ENCODE results near the gene IFNAR2.
A peak's percentile ranks its signal among the peaks of the same experiment; 100 is the strongest.

IFNAR2 gene

DNA sequence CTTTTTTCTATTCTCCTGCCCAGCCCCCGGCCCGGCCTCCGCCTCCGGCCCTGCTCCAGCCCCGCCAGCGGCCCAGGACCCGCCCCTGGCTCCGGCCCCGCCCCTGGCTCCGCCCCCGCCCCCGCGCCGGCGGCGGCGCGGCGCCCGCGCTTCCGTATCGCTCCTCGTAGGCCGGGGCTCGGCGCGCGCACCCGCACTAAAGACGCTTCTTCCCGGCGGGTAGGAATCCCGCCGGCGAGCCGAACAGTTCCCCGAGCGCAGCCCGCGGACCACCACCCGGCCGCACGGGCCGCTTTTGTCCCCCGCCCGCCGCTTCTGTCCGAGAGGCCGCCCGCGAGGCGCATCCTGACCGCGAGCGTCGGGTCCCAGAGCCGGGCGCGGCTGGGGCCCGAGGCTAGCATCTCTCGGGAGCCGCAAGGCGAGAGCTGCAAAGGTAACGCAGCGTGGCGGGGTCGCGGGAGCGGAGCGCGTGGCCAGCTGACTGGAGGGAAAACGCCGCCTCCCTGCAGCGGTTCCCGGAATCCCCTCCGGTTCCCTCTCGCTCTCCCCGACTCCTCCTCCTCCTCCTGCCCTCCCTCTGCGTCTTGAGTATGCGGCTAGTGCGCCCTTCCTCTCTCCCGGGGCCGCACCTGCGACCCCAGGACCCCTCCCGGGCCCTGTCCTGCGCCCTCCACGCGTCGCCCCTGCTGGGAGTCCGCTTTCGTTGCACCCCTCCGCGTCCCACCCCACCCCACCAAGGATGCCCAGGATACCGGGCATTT is at the start of gene IFNAR2:
Gene IFNAR2 (plus strand): TSS at position 155 of the 761 bp plus-strand sequence. CDS start 11,985 bp downstream, outside the sequence.
- DNase-seq, result peak; percentile 91

DNA sequence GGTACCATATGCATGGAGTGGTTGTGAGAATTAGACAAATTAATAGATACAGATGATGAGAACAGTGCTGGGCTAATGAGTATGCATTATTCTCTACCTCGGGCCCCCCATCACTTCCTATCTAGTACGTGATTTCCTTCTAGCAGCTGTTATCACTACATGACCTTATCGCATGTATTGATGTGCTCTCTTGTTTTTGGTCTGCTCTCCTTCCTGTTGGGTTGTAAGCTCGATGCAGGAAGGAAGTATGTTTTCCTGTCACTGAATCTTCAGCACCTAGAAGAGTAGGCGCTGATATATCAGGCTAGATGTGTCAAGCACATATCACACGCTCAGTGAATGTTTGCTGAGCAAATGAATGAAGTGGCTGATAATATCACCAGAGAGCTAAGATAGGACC is 43.9 kb upstream of the IFNAR2 start:
- DNase-seq, result no peak

DNA sequence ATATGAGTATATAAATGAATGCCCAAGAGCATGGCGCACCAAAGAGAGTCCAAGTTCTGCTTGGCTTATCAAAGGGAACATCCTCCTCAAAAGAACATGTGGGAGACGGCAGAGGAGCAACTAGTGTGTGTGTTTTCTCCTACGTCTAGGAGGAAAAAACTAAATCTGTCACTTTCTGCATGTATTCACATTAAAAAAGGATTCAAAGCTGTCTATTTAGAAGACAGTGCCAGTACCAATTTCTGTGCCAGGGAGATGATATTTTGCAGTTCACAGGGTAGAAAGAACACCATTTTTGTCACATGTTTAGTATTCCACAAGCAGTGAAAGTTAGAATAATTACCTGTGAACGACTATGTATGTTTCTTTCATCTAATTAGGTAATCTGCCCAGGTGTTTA is 42.5 kb upstream of the IFNAR2 start:
- no peak for DNase-seq

DNA sequence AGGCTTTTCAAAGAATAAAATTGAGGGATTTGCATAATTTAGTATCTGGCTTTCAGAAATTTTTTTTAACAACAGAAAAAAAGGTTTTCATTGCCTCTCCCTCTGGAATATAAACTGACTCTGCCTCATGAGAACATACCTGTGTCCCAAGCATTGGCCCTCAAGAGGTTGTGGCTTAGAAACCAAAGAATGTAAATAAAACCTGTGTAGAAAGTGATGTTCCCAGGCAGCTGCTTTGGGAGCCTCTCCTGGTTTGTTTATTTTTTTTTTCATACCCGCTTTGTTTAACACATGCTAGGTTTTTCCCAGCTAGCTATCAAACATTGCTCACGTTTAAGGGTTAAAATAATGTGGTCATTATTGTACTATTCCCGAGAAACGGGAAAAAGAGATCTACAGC is 40.5 kb upstream of the IFNAR2 start:
- no peak for DNase-seq

DNA sequence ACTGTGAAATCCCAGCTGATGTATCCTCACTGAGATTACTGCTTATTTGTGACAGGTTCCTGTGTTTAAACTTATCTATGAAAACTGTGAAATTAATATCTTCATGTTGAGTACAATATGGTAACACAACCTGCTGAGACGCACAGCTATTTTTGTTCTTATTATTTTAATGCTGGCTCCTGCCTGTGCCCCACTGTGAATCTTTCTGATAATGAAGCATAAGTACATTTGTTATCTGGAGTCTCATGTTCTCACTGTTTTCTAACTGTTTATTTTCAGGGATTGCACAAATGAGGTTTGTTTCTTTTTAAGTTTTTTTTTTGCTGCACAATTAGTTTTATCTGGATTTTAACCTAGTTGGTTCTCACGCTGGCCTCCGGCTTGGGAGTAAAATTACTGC is 39.9 kb upstream of the IFNAR2 start:
- DNase-seq, result no peak

DNA sequence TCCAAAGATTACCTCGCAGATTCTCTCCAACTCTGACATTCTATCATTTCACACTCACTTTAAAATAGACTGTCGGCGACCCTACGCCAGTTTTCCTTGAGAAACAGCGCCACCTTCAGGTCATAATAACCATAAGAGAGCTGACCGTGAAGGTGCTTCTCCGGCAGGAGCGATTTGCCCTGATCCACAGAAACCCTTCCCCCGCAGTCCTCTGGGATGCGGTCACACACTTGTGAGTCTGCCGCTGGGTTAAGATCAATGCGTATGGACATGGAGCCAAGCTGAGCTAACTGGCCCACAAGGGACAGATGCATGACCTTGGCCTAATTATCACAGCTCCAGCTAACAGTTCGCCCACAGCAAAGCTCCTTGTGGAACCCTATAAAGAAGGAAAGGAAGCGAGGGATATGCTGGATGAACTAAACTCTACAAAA is 32.8 kb upstream of the IFNAR2 start:
- peak; percentile 88 for DNase-seq

DNA sequence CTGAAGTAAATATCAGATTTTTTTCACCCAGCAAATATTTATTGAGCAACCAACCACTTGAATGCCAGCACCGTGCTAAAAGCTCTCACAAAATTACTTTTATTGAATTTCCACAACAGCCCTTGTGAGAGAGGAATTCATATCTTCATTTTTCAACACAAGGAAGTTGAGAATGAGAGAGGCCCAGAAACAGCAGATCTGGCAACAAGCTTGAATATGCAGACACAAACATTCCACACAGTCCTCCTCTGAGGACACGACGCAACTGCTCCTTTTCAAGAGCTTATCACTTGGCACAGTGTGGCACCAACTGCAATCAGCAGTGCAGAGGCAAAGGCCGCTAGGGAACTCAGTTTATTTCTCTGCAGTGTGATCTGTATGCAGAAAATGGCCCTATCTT is 32.2 kb upstream of the IFNAR2 start:
- DNase-seq, result no peak

DNA sequence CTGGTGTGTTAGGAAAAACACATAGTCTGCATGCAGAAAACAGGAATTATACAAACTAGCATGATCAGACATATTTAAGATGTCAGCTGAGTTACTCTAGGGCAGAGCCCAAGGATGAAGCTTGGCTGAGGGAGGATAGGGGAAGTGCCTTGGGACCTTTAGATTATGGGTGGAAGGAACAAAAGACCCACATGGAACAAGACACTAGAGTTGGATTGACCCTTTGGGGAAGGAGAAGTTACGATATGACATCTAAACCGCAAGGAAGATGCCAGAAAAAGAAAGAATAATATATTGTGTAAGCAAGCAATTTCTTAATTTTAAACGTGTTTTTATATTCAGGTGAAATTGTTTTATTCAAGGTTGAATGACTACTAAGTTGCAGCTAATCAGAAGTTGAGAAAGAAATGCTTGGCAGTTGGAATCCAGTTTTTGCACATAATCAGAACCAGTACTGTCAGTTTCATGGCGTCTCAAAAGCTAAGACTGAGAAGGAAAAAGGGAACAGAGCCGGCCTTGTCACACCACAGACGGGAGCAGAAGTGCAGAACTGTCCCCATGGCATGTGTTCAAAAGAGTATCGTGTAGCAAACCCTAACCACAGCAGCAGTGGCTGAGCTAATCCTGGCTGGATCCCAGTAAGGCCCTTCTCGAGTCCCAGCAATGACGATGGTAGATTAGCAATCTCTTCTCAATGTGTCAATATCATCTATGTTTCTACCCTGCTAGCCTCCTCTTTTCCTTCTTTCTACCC is 31.2 kb upstream of the IFNAR2 start:
- no peak for DNase-seq

DNA sequence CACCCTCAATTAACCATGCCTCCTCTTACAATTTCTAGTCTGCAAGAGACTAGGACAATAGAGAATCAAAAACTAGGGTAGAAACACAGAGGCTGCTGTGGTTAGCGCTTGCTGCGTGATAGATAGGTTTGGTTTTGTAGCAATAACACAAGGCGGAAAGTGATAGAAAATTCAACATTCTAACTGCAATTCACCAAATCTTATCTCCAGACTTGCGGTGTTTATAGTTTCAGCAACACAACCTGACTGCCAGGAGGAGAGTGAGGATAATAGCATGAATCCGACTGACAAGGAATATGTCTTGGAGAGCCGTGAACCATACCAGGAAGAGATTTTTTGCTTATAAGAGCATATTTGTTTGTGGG is 30.7 kb upstream of the IFNAR2 start:
- DNase-seq, result no peak

DNA sequence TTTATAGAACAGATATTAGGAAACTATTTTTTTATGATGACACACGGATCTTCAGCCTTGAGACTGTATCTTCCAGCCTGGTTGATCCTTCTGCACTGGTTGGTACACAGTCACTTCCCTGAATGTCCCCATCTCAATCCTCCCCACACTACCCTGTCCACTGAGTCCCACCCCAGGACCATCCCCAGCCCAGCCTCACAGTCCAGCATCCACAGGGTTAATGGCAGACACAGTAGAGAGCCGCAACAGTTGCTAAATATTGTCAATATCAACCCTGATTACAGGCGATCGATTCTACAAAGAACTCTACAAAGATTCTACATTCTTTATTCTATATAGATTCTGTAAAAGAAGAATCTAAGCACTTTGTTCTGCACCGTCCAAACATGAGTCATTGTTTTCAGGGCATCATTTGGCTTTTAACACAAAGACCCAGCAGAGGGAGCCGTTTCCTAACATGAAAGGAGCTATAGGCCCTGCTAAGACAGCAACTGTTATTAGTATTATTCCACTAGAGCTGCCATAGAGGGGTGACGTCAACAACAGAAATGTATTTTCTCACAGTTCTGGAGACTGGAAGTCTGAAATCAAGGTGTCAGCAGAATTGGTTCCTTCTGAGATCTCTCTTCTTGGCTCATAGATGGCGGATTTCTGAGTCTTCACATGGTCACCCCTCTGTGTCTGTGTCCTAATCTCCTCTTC is 30.1 kb upstream of the IFNAR2 start:
- DNase-seq, result peak; percentile 81

DNA sequence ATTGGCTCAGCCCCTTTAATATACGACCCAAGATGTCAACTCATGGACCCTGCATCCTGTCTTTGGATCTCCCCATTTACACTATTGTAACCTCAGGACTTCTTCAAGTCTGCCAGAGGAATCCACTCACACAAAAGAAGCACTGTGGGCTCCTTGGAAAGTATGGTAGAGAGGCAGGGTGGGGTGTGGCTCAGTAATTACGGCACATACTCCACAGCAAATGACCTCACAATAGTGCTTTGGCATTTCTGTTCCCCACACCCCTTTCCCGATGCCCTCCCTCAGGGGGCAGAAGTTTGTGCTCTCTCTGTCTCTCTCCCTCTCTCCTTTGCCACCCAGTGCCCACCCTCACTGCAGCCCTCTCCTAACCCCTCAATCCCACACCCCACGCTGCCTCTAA is 27.8 kb upstream of the IFNAR2 start:
- DNase-seq, result no peak

DNA sequence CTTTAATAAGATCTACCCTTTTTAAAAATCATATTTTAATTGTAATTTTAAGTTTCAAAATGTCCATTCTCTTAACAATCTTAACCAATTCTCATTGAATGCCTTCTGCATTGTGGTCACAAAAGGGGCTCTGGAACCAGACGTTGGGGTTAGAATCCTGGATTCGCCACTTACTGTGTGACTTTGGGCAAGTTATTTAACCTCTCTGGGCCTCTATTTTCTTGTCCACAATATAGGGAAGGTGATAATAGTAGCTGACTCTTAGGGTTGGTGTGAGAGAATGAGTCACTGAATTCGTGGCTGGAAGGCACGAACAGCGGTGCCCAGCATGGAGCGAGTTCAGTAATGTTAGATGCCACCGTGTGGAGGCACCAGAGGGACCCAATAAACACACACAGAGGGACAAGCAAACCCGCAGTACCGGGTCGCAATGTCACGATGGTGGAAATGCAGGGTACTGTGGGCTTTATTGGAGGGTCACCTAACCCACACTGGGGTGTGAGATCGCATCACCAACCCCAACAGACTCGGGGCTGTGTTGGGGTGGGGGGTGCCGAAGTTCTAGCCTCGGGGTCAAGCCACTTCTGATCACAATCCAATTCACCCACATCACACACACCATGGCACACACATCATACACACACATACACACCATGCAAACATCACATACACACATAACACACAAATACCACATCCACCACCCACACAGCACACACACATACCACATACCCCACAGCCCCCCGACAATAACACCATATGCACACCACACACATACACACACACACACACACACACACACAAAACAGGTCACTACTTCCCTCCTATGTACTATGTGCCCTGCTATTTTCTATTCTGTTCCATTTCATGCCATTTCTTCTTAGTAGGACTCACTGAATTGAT is 27.0 kb upstream of the IFNAR2 start:
- no peak for DNase-seq

DNA sequence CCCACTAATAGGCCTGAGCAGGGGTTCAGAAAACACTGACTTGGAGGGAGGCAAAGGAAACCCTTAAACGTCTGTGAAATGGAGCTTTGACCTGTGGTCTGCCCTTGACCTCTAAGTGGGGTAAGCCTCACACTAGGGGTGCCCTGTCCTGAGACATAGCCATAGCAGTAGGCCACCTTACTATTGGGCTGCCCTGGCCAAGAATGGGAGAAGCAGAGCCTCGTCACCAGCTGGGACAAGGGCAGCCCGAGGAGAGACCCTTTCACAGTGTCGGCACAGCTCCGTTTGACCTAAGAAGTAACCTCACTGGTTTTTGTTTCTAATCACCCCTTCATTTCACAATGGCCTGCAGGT is 26.4 kb upstream of the IFNAR2 start:
- DNase-seq, result no peak

DNA sequence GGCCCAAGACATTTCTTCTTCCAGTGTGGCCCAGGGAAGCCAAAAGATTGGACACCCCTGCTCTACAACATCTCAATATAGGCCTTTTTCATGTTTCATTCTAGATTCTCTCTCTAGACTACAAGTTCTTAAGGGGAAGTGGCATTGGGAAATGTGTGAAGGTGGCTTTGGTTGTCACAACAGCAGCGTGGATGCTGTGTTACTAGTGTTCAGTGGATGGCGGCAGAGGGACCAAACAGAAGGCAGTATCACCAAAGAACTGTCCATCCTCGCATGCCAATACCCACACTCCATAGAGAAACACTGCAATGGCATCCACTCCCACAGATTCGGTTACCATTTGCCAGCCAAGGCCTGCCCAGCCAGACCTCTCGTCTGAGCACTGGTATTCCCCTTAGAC is 24.3 kb upstream of the IFNAR2 start:
- no peak for DNase-seq

DNA sequence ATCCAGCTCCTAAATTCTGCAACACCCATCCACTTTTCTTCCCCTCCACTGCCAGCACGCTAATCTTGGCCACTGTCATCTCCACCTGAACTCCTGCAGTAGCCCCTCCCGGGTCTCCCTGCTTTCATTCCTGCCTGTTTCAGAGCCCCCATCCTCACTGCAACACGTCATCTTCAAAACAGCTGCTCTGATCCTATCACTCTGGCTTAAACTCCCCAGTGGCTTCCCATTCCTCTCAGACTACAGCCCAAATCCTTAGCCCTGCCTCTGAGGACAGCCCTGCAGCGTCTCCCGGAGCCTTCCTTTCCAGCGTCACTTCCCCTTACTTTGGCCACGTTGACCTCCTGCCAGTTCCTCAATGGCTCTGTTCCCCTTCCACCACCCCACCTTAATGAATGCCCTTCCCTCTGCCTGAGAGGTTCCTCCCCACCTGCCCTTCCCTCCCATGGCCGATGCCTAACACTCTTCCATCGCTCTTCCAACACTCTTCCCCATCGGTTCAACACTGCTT is 22.9 kb upstream of the IFNAR2 start:
- DNase-seq, result no peak

DNA sequence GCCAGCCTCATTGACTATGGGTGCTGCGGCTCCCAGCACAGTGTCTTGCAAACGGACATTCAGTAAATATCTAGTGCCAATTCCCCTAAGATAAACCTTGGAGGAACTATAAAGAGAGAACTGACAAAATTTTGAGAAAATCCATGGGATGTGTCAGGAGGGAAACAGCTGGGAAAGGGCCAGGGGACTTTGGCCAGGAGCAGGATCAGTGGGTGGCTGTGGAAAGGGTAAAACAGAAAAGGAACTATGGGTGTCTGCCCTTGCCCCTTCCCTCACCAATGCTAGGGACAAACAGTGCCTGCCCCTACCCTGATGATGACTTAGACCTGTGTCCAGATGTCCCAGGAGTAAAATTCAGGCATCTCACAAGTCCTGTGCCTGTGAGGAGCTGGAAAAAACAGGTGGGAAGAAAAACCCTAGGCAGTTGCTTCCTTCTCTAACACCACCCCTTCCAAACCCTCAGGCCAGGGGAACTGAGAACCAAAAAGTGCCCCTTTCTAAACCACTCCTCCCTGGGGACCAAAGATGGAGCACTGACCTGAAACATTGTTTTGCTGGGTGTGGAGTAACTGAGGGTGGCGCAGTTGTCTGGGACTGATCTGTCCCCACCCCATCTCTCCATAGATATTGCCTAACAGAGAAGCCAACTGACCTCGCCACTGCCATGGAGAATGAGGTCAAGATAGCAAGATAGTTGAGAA is 22.1 kb upstream of the IFNAR2 start:
- DNase-seq, result no peak

DNA sequence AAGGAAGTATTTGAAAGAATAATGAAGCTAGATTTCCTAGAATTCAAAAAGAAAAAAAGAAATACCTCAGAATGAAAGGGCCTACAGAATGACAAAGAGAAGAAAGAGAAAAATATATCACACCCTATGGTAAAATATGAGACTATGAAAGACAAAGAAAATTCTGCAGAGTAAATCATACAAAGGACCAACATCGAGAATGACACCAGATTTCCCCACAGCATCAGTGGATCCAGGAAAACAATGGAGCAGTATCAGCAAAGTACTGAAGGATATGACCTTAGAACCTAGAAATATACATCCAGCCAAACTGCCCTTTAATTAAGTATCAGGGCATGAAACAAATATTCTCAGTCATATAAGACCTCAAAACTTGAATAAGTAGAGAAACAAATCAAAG is 21.2 kb upstream of the IFNAR2 start:
- DNase-seq, result no peak

DNA sequence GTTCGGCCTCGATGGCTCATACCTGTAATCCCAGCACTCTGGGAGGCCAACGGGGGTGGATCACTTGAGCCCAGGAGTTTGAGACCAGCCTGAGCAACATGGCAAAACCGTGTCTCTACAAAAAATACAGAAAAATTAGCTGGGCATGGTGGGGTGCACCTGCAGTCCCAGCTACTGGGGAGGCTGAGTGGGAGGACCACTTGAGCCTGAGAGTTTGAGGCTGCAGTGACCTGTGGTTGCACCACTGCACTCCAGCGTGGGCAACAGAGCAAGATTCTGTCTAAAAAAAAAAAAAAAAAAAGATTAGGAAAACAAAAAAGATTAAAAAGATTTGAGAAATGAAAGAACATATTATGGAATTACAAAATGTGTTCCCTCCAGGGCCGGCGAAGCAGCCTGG is 18.4 kb upstream of the IFNAR2 start:
- no peak for DNase-seq

DNA sequence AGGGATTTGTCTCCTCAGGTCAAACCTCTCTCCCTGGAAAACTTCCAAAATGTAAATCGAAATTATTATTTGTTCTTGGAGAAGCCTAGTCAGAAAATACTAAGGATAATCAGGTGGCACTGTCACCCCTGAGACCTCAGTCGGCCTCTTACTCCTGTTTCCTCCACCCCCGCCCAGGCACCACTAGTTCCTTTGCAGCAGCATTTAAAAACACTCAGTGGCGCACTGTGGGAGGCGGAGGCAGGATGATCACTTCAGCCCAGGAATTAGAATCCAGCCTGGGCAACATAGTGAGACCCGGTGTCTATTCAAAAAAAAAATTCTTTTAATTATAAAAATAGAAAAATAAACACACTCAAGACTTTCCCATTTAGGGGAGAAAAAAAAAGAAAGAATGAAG is 18.0 kb upstream of the IFNAR2 start:
- DNase-seq, result no peak

DNA sequence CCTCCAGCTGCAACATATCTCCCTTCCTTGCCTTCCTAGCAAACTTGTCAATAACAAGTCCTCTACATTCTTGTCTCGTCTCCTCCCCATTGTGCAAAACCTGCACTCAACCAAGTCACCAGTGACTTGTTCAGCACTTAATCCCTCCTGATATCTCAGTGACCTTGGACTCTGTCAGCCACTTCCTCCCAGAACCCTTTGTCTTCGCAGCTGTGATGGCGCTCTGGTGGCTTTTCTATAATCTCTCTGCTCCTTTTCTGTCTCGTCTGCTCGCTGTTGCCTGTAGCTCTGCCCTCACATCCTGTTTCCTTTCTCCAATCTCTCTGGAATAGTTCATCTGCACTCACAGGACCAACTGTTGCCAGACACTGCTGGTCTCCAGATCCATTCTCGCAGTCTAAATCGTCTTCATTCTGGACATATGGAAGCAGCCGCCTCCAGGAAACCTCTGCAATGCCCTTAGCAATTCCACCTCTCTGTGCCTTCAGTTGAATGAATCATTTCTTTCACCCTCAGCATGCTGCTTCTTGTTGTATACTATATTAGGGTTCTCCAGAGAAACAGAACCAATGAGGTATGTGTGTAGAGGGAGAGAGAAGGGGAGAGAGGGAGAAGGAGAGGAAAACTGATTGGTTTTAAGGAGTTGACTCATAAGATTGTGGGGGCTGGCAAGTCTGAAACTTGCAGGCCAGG is 17.4 kb upstream of the IFNAR2 start:
- no peak for DNase-seq

DNA sequence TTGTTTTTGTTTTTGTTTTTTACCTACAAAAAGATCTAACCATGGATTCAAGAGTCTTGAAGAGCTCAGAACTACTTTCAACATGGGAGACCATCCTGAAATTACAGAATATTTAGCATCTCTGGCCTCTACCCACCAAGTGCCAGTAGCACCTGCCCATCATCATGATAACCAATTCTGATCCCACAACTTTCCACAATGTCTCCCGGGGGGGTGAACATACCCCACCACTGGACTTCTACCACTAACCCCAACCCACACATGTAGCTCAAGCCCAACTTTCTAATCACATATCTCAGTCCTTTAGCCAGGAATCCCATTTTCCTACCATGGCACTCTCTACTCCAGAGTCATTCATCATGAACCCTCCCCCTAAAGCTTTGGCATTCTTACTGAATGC is 15.7 kb upstream of the IFNAR2 start:
- DNase-seq, result no peak

DNA sequence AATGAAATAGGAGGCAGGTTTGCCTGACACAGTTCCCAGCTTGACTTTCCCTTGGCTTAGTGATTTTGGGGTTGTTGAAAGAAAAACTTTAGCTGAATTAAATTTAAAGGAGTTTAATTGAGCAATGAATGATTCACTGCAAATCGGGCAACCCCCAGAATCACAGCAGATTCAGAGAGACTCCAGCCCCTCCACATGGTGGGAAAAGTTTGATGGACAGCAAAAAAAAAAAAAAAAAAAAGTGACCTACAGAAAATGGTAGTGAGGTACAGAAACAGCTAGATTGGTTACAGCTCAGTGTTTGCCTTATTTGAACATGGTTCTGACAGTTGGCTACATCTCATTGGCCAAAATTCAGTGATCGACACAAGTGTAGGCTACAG is 12.6 kb upstream of the IFNAR2 start:
- DNase-seq, result no peak
